Upper lobe of left lung (tissue), 4 donors: ENCODE data around the gene ZP4.
"Not testable (repeated sequence)": the region's sequence is repeated elsewhere in the genome, so short reads cannot be mapped to it uniquely, and the experiment has no call there.

Experiments
- CTCF ChIP-seq, 6 experiments: fragments of 450-650 bp in 4 of 6; fragments of 200-600 bp in 2 of 6; sonication (generic) in 2 of 6; IDR thresholded peaks; one replicate each; pipeline ENCODE4 v1.5.1; 2016 to 2019; ENCODE audit warnings: antibody characterized with exemption in 6 of 6
- EP300 ChIP-seq, 4 donors: sonication (generic); formaldehyde crosslinking; IDR thresholded peaks; one replicate each; pipeline ENCODE4 v1.5.1; 2017; ENCODE audit warnings: antibody characterized with exemption in 4 of 4, control low read depth in 2 of 4
- POLR2A ChIP-seq, 4 donors: fragments of 450-650 bp; IDR thresholded peaks; one replicate each; pipeline ENCODE4 v1.5.1; 2016 to 2017; ENCODE audit warnings: antibody characterized with exemption in 4 of 4, mild to moderate bottlenecking in 2 of 4

- TF ChIP-seq EP300, CTCF, POLR2A (IDR thresholded peaks at IDR 0.05): not testable (repeated sequence)
Measured at GRCh38 chr1:237843516-237843915, 47.2 kb downstream of the ZP4 start.
